ENCODE results near the gene PIGA. TPM values are rescaled to one million over a fixed set of nuclear protein-coding genes. Genes with fewer than 3 reads are reported as not detected.

Gene PIGA
- total RNA-seq, result 7.1 to 8.2 TPM (median 8.2 TPM) in 3 replicates
- long read RNA-seq, partial matches to known transcripts, result 0 of 8 reads
- long read RNA-seq, other reads (novel, unspliced or antisense), result 2 of 8 reads

- peak within 1 kb of the TSS; percentile 89 for H3K4me3 Mint-ChIP-seq (ENCODE audit: unreplicated experiment)
- TF ChIP-seq CTCF (IDR thresholded peaks at IDR 0.05), result peak; percentile 36
- no peaks in the 10 kb centered on the region for H3K9me3 Mint-ChIP-seq (ENCODE audit: low read depth)
- H3K27ac Mint-ChIP-seq (ENCODE audit: unreplicated experiment), result peak within 1 kb of the TSS; percentile 93
- peaks cover 5% of the 10 kb centered on the region for H3K27me3 Mint-ChIP-seq (ENCODE audit: low read depth)
- H3K4me1 Mint-ChIP-seq (ENCODE audit: low read depth), result peaks cover 13% of the 10 kb centered on the region
- DNase-seq (ENCODE audit: low spot score), result peak; percentile 97
- H3K36me3 Mint-ChIP-seq (ENCODE audit: low read depth), result no peaks in the 10 kb centered on the region
Measured at GRCh38 chrX:15335135-15336022, at the start of gene PIGA. PIGA (minus strand) TSS chrX:15335523; CDS start chrX:15331930, 3,593 bp downstream.

GRCh38 chrX:15384304-15384703 lies 49.0 kb upstream of the PIGA start, which contains the start of gene VEGFD:
VEGFD (minus strand) TSS chrX:15384413; CDS start chrX:15383946, 467 bp downstream.
- no peaks in the 10 kb centered on the region for H3K27me3 Mint-ChIP-seq (ENCODE audit: low read depth)
- H3K4me3 Mint-ChIP-seq (ENCODE audit: unreplicated experiment), result no peak within 1 kb of the TSS
- H3K36me3 Mint-ChIP-seq (ENCODE audit: low read depth), result peaks cover 7% of the 10 kb centered on the region
- DNase-seq (ENCODE audit: low spot score), result no peak
- H3K27ac Mint-ChIP-seq (ENCODE audit: unreplicated experiment), result no peak within 1 kb of the TSS
- no peaks in the 10 kb centered on the region for H3K4me1 Mint-ChIP-seq (ENCODE audit: low read depth)
- no peaks in the 10 kb centered on the region for H3K9me3 Mint-ChIP-seq (ENCODE audit: low read depth)
- TF ChIP-seq CTCF (IDR thresholded peaks at IDR 0.05), result no peak

- peaks cover 7% of the 10 kb centered on the region for H3K36me3 Mint-ChIP-seq (ENCODE audit: low read depth)
- no peaks in the 10 kb centered on the region for H3K9me3 Mint-ChIP-seq (ENCODE audit: low read depth)
- TF ChIP-seq CTCF (IDR thresholded peaks at IDR 0.05), result peak; percentile 17
- no peak overlapping the region for H3K4me3 Mint-ChIP-seq (ENCODE audit: unreplicated experiment)
- H3K27me3 Mint-ChIP-seq (ENCODE audit: low read depth), result no peaks in the 10 kb centered on the region
- H3K27ac Mint-ChIP-seq (ENCODE audit: unreplicated experiment), result no peak overlapping the region
- DNase-seq (ENCODE audit: low spot score), result no peak
- no peaks in the 10 kb centered on the region for H3K4me1 Mint-ChIP-seq (ENCODE audit: low read depth)
Measured at GRCh38 chrX:15382813-15383212, 47.5 kb upstream of the PIGA start.

- no peak for TF ChIP-seq CTCF (IDR thresholded peaks at IDR 0.05)
- Mint-ChIP-seq H3K27ac (ENCODE audit: unreplicated experiment) (no peak overlapping the region), H3K36me3 (ENCODE audit: low read depth) (no peaks in the 10 kb centered on the region), H3K4me1 (ENCODE audit: low read depth) (no peaks in the 10 kb centered on the region), H3K27me3 (ENCODE audit: low read depth) (no peaks in the 10 kb centered on the region), H3K4me3 (ENCODE audit: unreplicated experiment) (no peak overlapping the region), H3K9me3 (ENCODE audit: low read depth) (peaks cover 4% of the 10 kb centered on the region)
- DNase-seq (ENCODE audit: low spot score), result no peak
Measured at GRCh38 chrX:15376956-15377355, 41.6 kb upstream of the PIGA start.

GRCh38 chrX:15373976-15374375 lies 38.7 kb upstream of the PIGA start:
- Mint-ChIP-seq H3K27ac (ENCODE audit: unreplicated experiment) (no peak overlapping the region), H3K36me3 (ENCODE audit: low read depth) (no peaks in the 10 kb centered on the region), H3K4me3 (ENCODE audit: unreplicated experiment) (no peak overlapping the region), H3K9me3 (ENCODE audit: low read depth) (peaks cover 4% of the 10 kb centered on the region), H3K27me3 (ENCODE audit: low read depth) (no peaks in the 10 kb centered on the region), H3K4me1 (ENCODE audit: low read depth) (no peaks in the 10 kb centered on the region)
- no peak for TF ChIP-seq CTCF (IDR thresholded peaks at IDR 0.05)
- no peak for DNase-seq (ENCODE audit: low spot score)
